Femur (tissue), 1 donor: ENCODE measurements around the gene PRELID1.
"Not testable (repeated sequence)": the region's sequence is repeated elsewhere in the genome, so short reads cannot be mapped to it uniquely, and the experiment has no call there.

Source experiments
- DNase-seq: peaks from one replicate; pipeline ENCODE4 v3.0.0-alpha.2; 2017

Gene PRELID1

GRCh38 chr5:177336603-177337494, 33.2 kb downstream of the PRELID1 start:
- no peak for DNase-seq

- DNase-seq: no peak
Measured at GRCh38 chr5:177338251-177339106, 34.9 kb downstream of the PRELID1 start.

GRCh38 chr5:177339107-177339638, 35.6 kb downstream of the PRELID1 start:
- DNase-seq: no peak

GRCh38 chr5:177343000-177343399, 39.4 kb downstream of the PRELID1 start:
- DNase-seq: not testable (repeated sequence)

GRCh38 chr5:177343777-177344176, 40.2 kb downstream of the PRELID1 start:
- DNase-seq: no peak

- DNase-seq: no peak
Measured at GRCh38 chr5:177344891-177345290, 41.3 kb downstream of the PRELID1 start.

GRCh38 chr5:177346820-177347219, 43.2 kb downstream of the PRELID1 start:
- no peak for DNase-seq

GRCh38 chr5:177347699-177348098, 44.1 kb downstream of the PRELID1 start:
- DNase-seq: no peak

GRCh38 chr5:177349362-177349647, 45.7 kb downstream of the PRELID1 start:
- DNase-seq: no peak

- DNase-seq: no peak
Measured at GRCh38 chr5:177349762-177350161, 46.2 kb downstream of the PRELID1 start.

GRCh38 chr5:177350776-177351391, 47.3 kb downstream of the PRELID1 start:
- DNase-seq: no peak

GRCh38 chr5:177351392-177352329, 48.1 kb downstream of the PRELID1 start, which contains the start of gene LMAN2:
LMAN2 (minus strand) TSS chr5:177351668; CDS start chr5:177351647, 21 bp downstream.
- peak; percentile 97 for DNase-seq

- DNase-seq: no peak
Measured at GRCh38 chr5:177353093-177353492, 49.5 kb downstream of the PRELID1 start.

GRCh38 chr5:177354256-177354655, 50.7 kb downstream of the PRELID1 start:
- DNase-seq: no peak

GRCh38 chr5:177354711-177355110, 51.1 kb downstream of the PRELID1 start:
- no peak for DNase-seq

GRCh38 chr5:177355162-177355867, 51.7 kb downstream of the PRELID1 start:
- DNase-seq: no peak

- DNase-seq: no peak
Measured at GRCh38 chr5:177355868-177356168, 52.2 kb downstream of the PRELID1 start.
